ENCODE results near the gene TTI1. TPM values are rescaled to one million over a fixed set of nuclear protein-coding genes. Genes with fewer than 3 reads are reported as not detected.

TTI1 gene
- total RNA-seq, 1 donor = 14.8 TPM

GRCh38 chr20:37997516-37997915 lies 35.7 kb downstream of the TTI1 start:
- peaks cover 27% of the 10 kb centered on the region for H3K4me1 ChIP-seq (ENCODE audit: insufficient read depth, low read length)
- no peak for TF ChIP-seq CTCF (IDR thresholded peaks at IDR 0.05; ENCODE audit: extremely low read depth, low read depth, low read length)
- H3K27me3 ChIP-seq (ENCODE audit: insufficient read depth, low read length) = no peaks in the 10 kb centered on the region
- H3K9me3 ChIP-seq (ENCODE audit: low read depth, low read length) = no peaks in the 10 kb centered on the region
- peaks cover 42% of the 10 kb centered on the region for H3K36me3 ChIP-seq (ENCODE audit: insufficient read depth, low read length)
- no peak for DNase-seq (ENCODE audit: insufficient read length, low spot score, missing footprints)
- H4K20me1 ChIP-seq (ENCODE audit: insufficient read depth, low read length) = peaks cover 10% of the 10 kb centered on the region
- no peaks in the 10 kb centered on the region for H3K79me2 ChIP-seq (ENCODE audit: insufficient read depth, low read length)
- H3K4me2 ChIP-seq (ENCODE audit: insufficient read depth, low read length) = no peak overlapping the region
- H3K4me3 ChIP-seq (ENCODE audit: insufficient read depth, low read length) = no peak overlapping the region
- no peak overlapping the region for H3K27ac ChIP-seq (ENCODE audit: low read depth, low read length)
- no peak overlapping the region for H2AFZ ChIP-seq (ENCODE audit: low read length)

- no peaks in the 10 kb centered on the region for H3K79me2 ChIP-seq (ENCODE audit: insufficient read depth, low read length)
- no peak overlapping the region for H2AFZ ChIP-seq (ENCODE audit: low read length)
- H4K20me1 ChIP-seq (ENCODE audit: insufficient read depth, low read length) = peaks cover 7% of the 10 kb centered on the region
- H3K27ac ChIP-seq (ENCODE audit: low read depth, low read length) = no peak overlapping the region
- no peak for DNase-seq (ENCODE audit: insufficient read length, low spot score, missing footprints)
- no peak overlapping the region for H3K4me2 ChIP-seq (ENCODE audit: insufficient read depth, low read length)
- peaks cover 16% of the 10 kb centered on the region for H3K4me1 ChIP-seq (ENCODE audit: insufficient read depth, low read length)
- H3K36me3 ChIP-seq (ENCODE audit: insufficient read depth, low read length) = peaks cover 48% of the 10 kb centered on the region
- H3K27me3 ChIP-seq (ENCODE audit: insufficient read depth, low read length) = no peaks in the 10 kb centered on the region
- TF ChIP-seq CTCF (IDR thresholded peaks at IDR 0.05; ENCODE audit: extremely low read depth, low read depth, low read length) = no peak
- H3K9me3 ChIP-seq (ENCODE audit: low read depth, low read length) = no peaks in the 10 kb centered on the region
- no peak overlapping the region for H3K4me3 ChIP-seq (ENCODE audit: insufficient read depth, low read length)
These were observed 37.2 kb downstream of the TTI1 start for GRCh38 chr20:37995856-37996605.

GRCh38 chr20:37994512-37994911 lies 38.7 kb downstream of the TTI1 start:
- peaks cover 7% of the 10 kb centered on the region for H4K20me1 ChIP-seq (ENCODE audit: insufficient read depth, low read length)
- no peaks in the 10 kb centered on the region for H3K27me3 ChIP-seq (ENCODE audit: insufficient read depth, low read length)
- H3K4me2 ChIP-seq (ENCODE audit: insufficient read depth, low read length) = no peak overlapping the region
- peaks cover 25% of the 10 kb centered on the region for H3K4me1 ChIP-seq (ENCODE audit: insufficient read depth, low read length)
- no peak overlapping the region for H2AFZ ChIP-seq (ENCODE audit: low read length)
- peak; percentile 93 for DNase-seq (ENCODE audit: insufficient read length, low spot score, missing footprints)
- no peak for TF ChIP-seq CTCF (IDR thresholded peaks at IDR 0.05; ENCODE audit: extremely low read depth, low read depth, low read length)
- no peak overlapping the region for H3K27ac ChIP-seq (ENCODE audit: low read depth, low read length)
- no peaks in the 10 kb centered on the region for H3K9me3 ChIP-seq (ENCODE audit: low read depth, low read length)
- peaks cover 48% of the 10 kb centered on the region for H3K36me3 ChIP-seq (ENCODE audit: insufficient read depth, low read length)
- H3K4me3 ChIP-seq (ENCODE audit: insufficient read depth, low read length) = no peak overlapping the region
- no peaks in the 10 kb centered on the region for H3K79me2 ChIP-seq (ENCODE audit: insufficient read depth, low read length)

GRCh38 chr20:37992802-37993409 lies 40.4 kb downstream of the TTI1 start:
- peak; percentile 93 for DNase-seq (ENCODE audit: insufficient read length, low spot score, missing footprints)
- peak; percentile 48 for TF ChIP-seq CTCF (IDR thresholded peaks at IDR 0.05; ENCODE audit: extremely low read depth, low read depth, low read length)
- H3K27me3 ChIP-seq (ENCODE audit: insufficient read depth, low read length) = no peaks in the 10 kb centered on the region
- no peaks in the 10 kb centered on the region for H3K9me3 ChIP-seq (ENCODE audit: low read depth, low read length)
- H4K20me1 ChIP-seq (ENCODE audit: insufficient read depth, low read length) = peaks cover 7% of the 10 kb centered on the region
- no peak overlapping the region for H3K4me2 ChIP-seq (ENCODE audit: insufficient read depth, low read length)
- peaks cover 25% of the 10 kb centered on the region for H3K4me1 ChIP-seq (ENCODE audit: insufficient read depth, low read length)
- no peaks in the 10 kb centered on the region for H3K79me2 ChIP-seq (ENCODE audit: insufficient read depth, low read length)
- H2AFZ ChIP-seq (ENCODE audit: low read length) = no peak overlapping the region
- H3K4me3 ChIP-seq (ENCODE audit: insufficient read depth, low read length) = no peak overlapping the region
- no peak overlapping the region for H3K27ac ChIP-seq (ENCODE audit: low read depth, low read length)
- peaks cover 33% of the 10 kb centered on the region for H3K36me3 ChIP-seq (ENCODE audit: insufficient read depth, low read length)

Data from osteoblast (primary cell).